MM.1S (cell line): ENCODE data around the gene APPL1.
A peak's percentile ranks its signal among the peaks of the same experiment; 100 is the strongest.

Experiments
- DNase-seq: peaks from one replicate; pipeline ENCODE4 v3.0.0-alpha.2; 2015
- H2AFZ ChIP-seq: fragments of 300-600 bp; sonication (generic); 2 replicates; pipeline ENCODE4 v1.6.0; 2016; ENCODE audit warnings: antibody characterized with exemption, low read length
- H3F3A ChIP-seq: fragments of 300-600 bp; sonication (generic); 2 replicates; pipeline ENCODE4 v1.6.1; 2016; ENCODE audit warnings: mild to moderate bottlenecking, antibody characterized with exemption, low read length, moderate library complexity, mixed read lengths; ENCODE audit not compliant: insufficient read depth
- H3K27ac ChIP-seq: fragments of 300-600 bp; sonication (generic); 2 replicates; pipeline ENCODE4 v1.5.1; 2016; ENCODE audit warnings: mild to moderate bottlenecking, low read length
- H3K27me3 ChIP-seq: fragments of 300-600 bp; sonication (generic); replicated peaks from 2 replicates; pipeline ENCODE4 v1.6.0; 2016; ENCODE audit warnings: low read length; ENCODE audit not compliant: insufficient read depth
- H3K36me3 ChIP-seq: fragments of 300-600 bp; sonication (generic); replicated peaks from 2 replicates; pipeline ENCODE4 v1.6.1; 2016; ENCODE audit warnings: mild to moderate bottlenecking, low read length, mixed read lengths; ENCODE audit not compliant: insufficient read depth
- H3K4me1 ChIP-seq: fragments of 300-600 bp; sonication (generic); 2 replicates; pipeline ENCODE4 v1.6.1; 2016; ENCODE audit warnings: low read length, mixed read lengths
- H3K4me2 ChIP-seq: fragments of 300-600 bp; sonication (generic); 2 replicates; pipeline ENCODE4 v1.6.0; 2016; ENCODE audit warnings: low read depth, low read length
- H3K4me3 ChIP-seq: fragments of 300-600 bp; sonication (generic); 2 replicates; pipeline ENCODE4 v1.5.1; 2016; ENCODE audit warnings: low read length, mixed read lengths
- H3K79me2 ChIP-seq: fragments of 300-600 bp; sonication (generic); 2 replicates; pipeline ENCODE4 v1.6.1; 2016; ENCODE audit warnings: mixed run types, low read length, mixed read lengths
- H3K9ac ChIP-seq: fragments of 300-600 bp; sonication (generic); 2 replicates; pipeline ENCODE4 v1.6.1; 2016; ENCODE audit warnings: low read length, mixed read lengths
- H3K9me2 ChIP-seq: fragments of 300-600 bp; sonication (generic); replicated peaks from 2 replicates; pipeline ENCODE4 v1.6.1; 2016; ENCODE audit warnings: mild to moderate bottlenecking, low read length, mixed read lengths; ENCODE audit not compliant: insufficient read depth
- H3K9me3 ChIP-seq: fragments of 300-600 bp; sonication (generic); replicated peaks from 2 replicates; pipeline ENCODE4 v1.6.1; 2016; ENCODE audit warnings: mild to moderate bottlenecking, low read length, mixed read lengths; ENCODE audit not compliant: insufficient read depth
- H4K20me1 ChIP-seq: fragments of 300-600 bp; sonication (generic); 2 replicates; pipeline ENCODE4 v1.6.1; 2016; ENCODE audit warnings: mild to moderate bottlenecking, low read length, moderate library complexity, mixed read lengths; ENCODE audit not compliant: insufficient read depth
- EZH2 ChIP-seq: fragments of 300-600 bp; sonication (generic); optimal IDR thresholded peaks from 2 replicates; pipeline ENCODE3; 2017; ENCODE audit warnings: low read depth, mild to moderate bottlenecking, antibody characterized with exemption, low read length, mixed read lengths
- EZH2phosphoT487 ChIP-seq: fragments of 300-600 bp; sonication (generic); IDR thresholded peaks from 2 replicates; pipeline ENCODE4 v1.6.1; 2018; ENCODE audit warnings: antibody characterized with exemption, low read length
- TF ChIP-seq, protein P1 (sequence below): fragments of 300-600 bp; sonication (generic); IDR thresholded peaks from 2 replicates; pipeline ENCODE4 v1.5.1; 2016; ENCODE audit warnings: antibody characterized with exemption, low read length, mixed read lengths

The APPL1 gene, protein sequence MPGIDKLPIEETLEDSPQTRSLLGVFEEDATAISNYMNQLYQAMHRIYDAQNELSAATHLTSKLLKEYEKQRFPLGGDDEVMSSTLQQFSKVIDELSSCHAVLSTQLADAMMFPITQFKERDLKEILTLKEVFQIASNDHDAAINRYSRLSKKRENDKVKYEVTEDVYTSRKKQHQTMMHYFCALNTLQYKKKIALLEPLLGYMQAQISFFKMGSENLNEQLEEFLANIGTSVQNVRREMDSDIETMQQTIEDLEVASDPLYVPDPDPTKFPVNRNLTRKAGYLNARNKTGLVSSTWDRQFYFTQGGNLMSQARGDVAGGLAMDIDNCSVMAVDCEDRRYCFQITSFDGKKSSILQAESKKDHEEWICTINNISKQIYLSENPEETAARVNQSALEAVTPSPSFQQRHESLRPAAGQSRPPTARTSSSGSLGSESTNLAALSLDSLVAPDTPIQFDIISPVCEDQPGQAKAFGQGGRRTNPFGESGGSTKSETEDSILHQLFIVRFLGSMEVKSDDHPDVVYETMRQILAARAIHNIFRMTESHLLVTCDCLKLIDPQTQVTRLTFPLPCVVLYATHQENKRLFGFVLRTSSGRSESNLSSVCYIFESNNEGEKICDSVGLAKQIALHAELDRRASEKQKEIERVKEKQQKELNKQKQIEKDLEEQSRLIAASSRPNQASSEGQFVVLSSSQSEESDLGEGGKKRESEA

DNA sequence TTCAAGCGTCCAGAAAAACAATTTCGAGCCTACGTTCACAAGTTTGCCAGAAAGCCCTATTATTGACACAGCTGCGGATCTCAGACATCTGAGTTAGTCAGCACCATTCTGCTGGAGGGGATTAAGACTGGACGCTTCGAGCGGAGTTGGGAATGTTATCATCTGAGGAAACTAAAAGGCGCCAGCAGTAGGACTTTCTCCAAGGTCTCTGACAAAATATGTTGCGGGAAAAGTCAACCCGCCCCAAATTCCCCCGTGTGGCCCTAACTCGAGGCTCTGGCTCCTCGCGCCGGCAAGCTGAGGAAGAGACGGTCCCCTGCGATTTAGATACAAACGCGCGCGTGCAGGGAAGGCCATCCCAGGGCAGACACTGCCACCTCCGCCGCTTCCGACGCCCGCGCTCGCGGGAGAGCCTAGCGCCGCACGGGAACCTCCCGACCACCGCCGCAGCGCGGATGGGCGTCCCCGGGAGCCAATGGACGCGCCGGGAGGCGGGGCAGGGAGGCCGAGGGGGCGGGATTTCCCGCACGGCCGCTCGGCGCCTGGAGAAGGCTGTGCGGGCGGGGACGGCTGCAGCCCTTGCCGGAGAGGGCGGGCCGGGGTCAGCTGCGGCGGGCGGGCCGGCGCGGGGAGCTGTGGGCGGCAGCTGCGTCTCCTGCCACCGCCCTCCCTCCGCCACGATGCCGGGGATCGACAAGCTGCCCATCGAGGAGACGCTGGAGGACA, at the start of gene APPL1:
Gene APPL1 (plus strand): TSS at position 526 of the 726 bp plus-strand sequence. CDS start 155 bp downstream, at position 681.
- Histone ChIP-seq H3K27ac (peak within 1 kb of the TSS; percentile 68; the same call in 1 of the 2 replicates), H3K9me2 (no peaks in the 10 kb centered on the region), H3K4me1 (peaks cover 27% of the 10 kb centered on the region), H3K9me3 (no peaks in the 10 kb centered on the region), H2AFZ (peak within 1 kb of the TSS; percentile 90), H3K4me3 (peak within 1 kb of the TSS; percentile 91), H3K79me2 (peaks cover 45% of the 10 kb centered on the region), H3F3A (peaks cover 19% of the 10 kb centered on the region), H3K27me3 (no peaks in the 10 kb centered on the region), H4K20me1 (no peaks in the 10 kb centered on the region), H3K9ac (peak within 1 kb of the TSS; percentile 68), H3K36me3 (no peaks in the 10 kb centered on the region), H3K4me2 (peak within 1 kb of the TSS; percentile 90)
- DNase-seq: peak; percentile 94
- no peak for TF ChIP-seq EZH2
- no peak for TF ChIP-seq EZH2phosphoT487

DNA sequence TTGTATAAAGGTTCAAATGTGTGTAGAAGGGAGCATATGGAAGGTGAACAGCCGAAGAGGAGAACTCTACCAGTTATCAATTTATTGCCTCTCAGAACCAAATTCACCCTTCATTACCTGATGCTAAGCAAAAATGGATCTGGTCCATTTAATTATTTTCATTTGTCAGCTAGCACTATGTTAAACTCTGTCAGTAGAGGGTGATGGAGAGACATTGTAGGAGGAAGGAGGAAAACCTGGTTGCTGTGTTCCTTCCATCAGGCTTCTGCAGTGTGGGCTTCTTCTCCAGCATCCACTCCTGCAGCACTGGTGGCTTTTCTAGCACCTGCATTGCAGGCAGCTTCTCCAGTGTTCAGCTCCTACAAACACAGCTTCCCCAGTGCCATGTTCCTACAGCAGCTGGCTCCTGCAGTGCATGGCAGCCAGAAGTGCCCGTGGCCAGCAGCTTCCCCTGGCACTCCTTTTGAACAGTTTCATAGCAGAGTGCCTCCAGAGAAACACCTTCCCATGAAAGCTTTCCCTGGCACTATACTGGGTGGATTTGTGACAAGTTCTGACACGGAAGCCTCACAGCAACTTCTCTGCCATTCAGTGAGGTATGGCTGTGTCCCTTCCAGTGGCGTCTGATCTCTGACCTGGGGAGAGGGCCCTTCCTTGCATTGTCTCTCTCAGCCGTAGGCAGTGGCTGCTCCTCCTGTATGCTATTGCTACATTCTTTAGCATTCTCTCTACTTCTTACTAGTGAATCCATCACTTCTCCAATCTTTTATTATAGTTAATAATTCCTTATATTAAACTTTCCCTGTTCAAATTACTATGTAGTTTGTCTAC, 47.7 kb upstream of the APPL1 start:
- peak; percentile 47 for DNase-seq
- Histone ChIP-seq H2AFZ (no peak overlapping the region), H3K36me3 (no peaks in the 10 kb centered on the region), H3F3A (no peaks in the 10 kb centered on the region), H3K4me1 (peaks cover 7% of the 10 kb centered on the region), H3K9me2 (no peaks in the 10 kb centered on the region), H3K4me3 (no peak overlapping the region), H3K27ac (no peak overlapping the region), H3K9ac (no peak overlapping the region), H3K4me2 (no peak overlapping the region), H3K79me2 (no peaks in the 10 kb centered on the region), H4K20me1 (no peaks in the 10 kb centered on the region), H3K9me3 (no peaks in the 10 kb centered on the region), H3K27me3 (no peaks in the 10 kb centered on the region)
- TF ChIP-seq EZH2phosphoT487: no peak
- TF ChIP-seq, protein P1, sequence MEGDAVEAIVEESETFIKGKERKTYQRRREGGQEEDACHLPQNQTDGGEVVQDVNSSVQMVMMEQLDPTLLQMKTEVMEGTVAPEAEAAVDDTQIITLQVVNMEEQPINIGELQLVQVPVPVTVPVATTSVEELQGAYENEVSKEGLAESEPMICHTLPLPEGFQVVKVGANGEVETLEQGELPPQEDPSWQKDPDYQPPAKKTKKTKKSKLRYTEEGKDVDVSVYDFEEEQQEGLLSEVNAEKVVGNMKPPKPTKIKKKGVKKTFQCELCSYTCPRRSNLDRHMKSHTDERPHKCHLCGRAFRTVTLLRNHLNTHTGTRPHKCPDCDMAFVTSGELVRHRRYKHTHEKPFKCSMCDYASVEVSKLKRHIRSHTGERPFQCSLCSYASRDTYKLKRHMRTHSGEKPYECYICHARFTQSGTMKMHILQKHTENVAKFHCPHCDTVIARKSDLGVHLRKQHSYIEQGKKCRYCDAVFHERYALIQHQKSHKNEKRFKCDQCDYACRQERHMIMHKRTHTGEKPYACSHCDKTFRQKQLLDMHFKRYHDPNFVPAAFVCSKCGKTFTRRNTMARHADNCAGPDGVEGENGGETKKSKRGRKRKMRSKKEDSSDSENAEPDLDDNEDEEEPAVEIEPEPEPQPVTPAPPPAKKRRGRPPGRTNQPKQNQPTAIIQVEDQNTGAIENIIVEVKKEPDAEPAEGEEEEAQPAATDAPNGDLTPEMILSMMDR: peak; percentile 50

DNA sequence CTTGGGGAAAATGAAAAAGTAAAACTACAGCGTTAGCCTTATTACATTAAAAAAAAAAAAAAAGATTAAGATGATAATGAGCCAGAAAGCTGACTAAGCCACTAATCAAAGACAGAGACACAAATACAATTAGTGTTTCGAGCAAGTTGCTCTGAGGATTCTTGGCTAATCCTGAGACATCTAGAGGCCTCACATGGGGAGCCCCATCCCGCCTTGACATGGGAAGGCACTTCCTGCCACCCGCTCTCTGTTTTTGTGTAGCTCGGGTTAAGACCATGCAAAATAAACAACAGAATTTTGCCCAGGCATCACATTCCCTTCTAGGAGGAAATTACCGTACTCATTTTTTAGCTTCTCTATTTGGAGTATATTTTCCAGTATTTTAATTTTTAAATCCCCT, 43.0 kb upstream of the APPL1 start:
- Histone ChIP-seq H4K20me1 (no peaks in the 10 kb centered on the region), H3K9me2 (no peaks in the 10 kb centered on the region), H3K27ac (no peak overlapping the region), H3K9me3 (no peaks in the 10 kb centered on the region), H3K9ac (no peak overlapping the region), H3K27me3 (no peaks in the 10 kb centered on the region), H3K36me3 (no peaks in the 10 kb centered on the region), H3K4me3 (no peak overlapping the region), H3K79me2 (no peaks in the 10 kb centered on the region), H3F3A (no peaks in the 10 kb centered on the region), H3K4me2 (peak overlapping the region; percentile 41; the same call in 1 of the 2 replicates), H3K4me1 (peaks cover 7% of the 10 kb centered on the region), H2AFZ (no peak overlapping the region)
- no peak for DNase-seq
- TF ChIP-seq, protein P1: no peak
- TF ChIP-seq EZH2phosphoT487: no peak
